Endothelial cell of umbilical vein (primary cell): ENCODE results near the gene MED12L. TPM values are rescaled to one million over a fixed set of nuclear protein-coding genes. Genes with fewer than 3 reads are reported as not detected.

Experiments used
- BruUV-seq: library from RNA; stranded (reverse); fragments of 400-500 nt; replicated peaks from 2 replicates; lab custom pipeline; 2021; lab: Mats Ljungman, UMichigan
- CTCF ChIA-PET: fragments of 300-600, 350-600 bp; sonication (Branson Sonifier 250); formaldehyde crosslinking; loops from one replicate; lab custom pipeline; 2021; ENCODE audit warnings: antibody characterized with exemption, inconsistent platforms; lab: Charles Lee
- POLR2A ChIA-PET: fragments of 300-600, 350-600 bp; sonication (Branson Sonifier 250); formaldehyde crosslinking; loops from one replicate; lab custom pipeline; 2021; ENCODE audit warnings: antibody characterized with exemption, inconsistent platforms; lab: Charles Lee
- DNase-seq: peaks from one replicate; pipeline ENCODE4 v3.0.0-alpha.2; 2011; ENCODE audit warnings: low read depth, low spot score
- FAIRE-seq: peaks from 2 replicates; lab custom pipeline; 2011; peaks lifted over from hg19 to GRCh38; lab: Jason Lieb, UNC
- H2AFZ ChIP-seq: 2 replicates; pipeline ENCODE4 v1.6.0; 2012; ENCODE audit warnings: low read depth, low read length, control low read depth, inconsistent platforms
- H3K27ac ChIP-seq: 2 replicates; pipeline ENCODE4 v1.5.1; 2011; ENCODE audit warnings: low read depth, mild to moderate bottlenecking, control low read depth, low read length, moderate library complexity; ENCODE audit not compliant: insufficient read depth
- H3K27me3 ChIP-seq, 2 experiments: 2 replicates each; pipeline versions ENCODE4 v1.6.0 to v1.6.1; 2011; ENCODE audit warnings: low read length in 2 of 2, mixed read lengths in 1 of 2; ENCODE audit not compliant: control insufficient read depth in 2 of 2, insufficient read depth in 2 of 2
- H3K36me3 ChIP-seq, 2 experiments: 2 replicates in 1 of 2; 3 replicates in 1 of 2; pipeline ENCODE4 v1.5.1; 2011; ENCODE audit warnings: low read length in 2 of 2, mild to moderate bottlenecking in 1 of 2, moderate library complexity in 1 of 2; ENCODE audit not compliant: control insufficient read depth in 2 of 2, insufficient read depth in 2 of 2; ENCODE audit errors: extremely low read depth in 1 of 2
- H3K4me1 ChIP-seq: 3 replicates; pipeline ENCODE4 v1.5.1; 2011; ENCODE audit warnings: mild to moderate bottlenecking, low read length; ENCODE audit not compliant: control insufficient read depth, insufficient read depth; ENCODE audit errors: extremely low read depth
- H3K4me2 ChIP-seq: 2 replicates; pipeline ENCODE4 v1.6.1; 2011; ENCODE audit warnings: low read length, control low read depth, mixed read lengths; ENCODE audit not compliant: insufficient read depth
- H3K4me3 ChIP-seq, 3 experiments: fragments of 200-600 bp in 1 of 3; sonication (generic), shearing (Covaris generic) in 1 of 3; replicated peaks in 1 of 3; 2 replicates each; pipeline ENCODE4 v1.5.1; 2011 to 2016; ENCODE audit warnings: control low read depth in 3 of 3, low read length in 3 of 3, mild to moderate bottlenecking in 2 of 3, inconsistent platforms in 1 of 3, low read depth in 1 of 3, moderate library complexity in 1 of 3; ENCODE audit not compliant: insufficient read depth in 1 of 3
- H3K79me2 ChIP-seq: 2 replicates; pipeline ENCODE4 v1.6.0; 2012; ENCODE audit warnings: low read length, inconsistent platforms; ENCODE audit not compliant: control insufficient read depth, insufficient read depth
- H3K9ac ChIP-seq: replicated peaks from 2 replicates; pipeline ENCODE3; 2011; ENCODE audit warnings: low read length, control low read depth; ENCODE audit not compliant: insufficient read depth; ENCODE audit errors: extremely low read depth
- H3K9me1 ChIP-seq: replicated peaks from 3 replicates; pipeline ENCODE4 v1.6.0; 2011; ENCODE audit warnings: mild to moderate bottlenecking, low read length; ENCODE audit not compliant: control insufficient read depth, insufficient read depth; ENCODE audit errors: extremely low read depth
- H3K9me3 ChIP-seq: replicated peaks from 2 replicates; pipeline ENCODE4 v1.5.1; 2012; ENCODE audit warnings: low read length, inconsistent platforms; ENCODE audit not compliant: control insufficient read depth, insufficient read depth
- H4K20me1 ChIP-seq: replicated peaks from 2 replicates; pipeline ENCODE3; 2011; ENCODE audit warnings: mild to moderate bottlenecking, low read length; ENCODE audit not compliant: control insufficient read depth, insufficient read depth; ENCODE audit errors: extremely low read depth
- CTCF ChIP-seq, 2 donors: IDR thresholded peaks; 1 replicate in 1 of 2; 2 replicates in 1 of 2; pipeline ENCODE4 v1.5.1; 2011; ENCODE audit warnings: low read length in 2 of 2, mild to moderate bottlenecking in 2 of 2, moderate library complexity in 2 of 2, control low read depth in 1 of 2, inconsistent platforms in 1 of 2, low read depth in 1 of 2; ENCODE audit not compliant: insufficient read depth in 1 of 2; ENCODE audit errors: extremely low read depth in 1 of 2
- JUN ChIP-seq: IDR thresholded peaks from 2 replicates; pipeline ENCODE4 v1.6.1; 2011; ENCODE audit warnings: borderline replicate concordance, low read depth; ENCODE audit not compliant: insufficient read length, insufficient read depth
- MAX ChIP-seq: IDR thresholded peaks from 2 replicates; pipeline ENCODE4 v1.6.1; 2011; ENCODE audit not compliant: insufficient read depth, insufficient read length
- MYC ChIP-seq: IDR thresholded peaks from one replicate; pipeline ENCODE4 v1.6.1; 2011; ENCODE audit warnings: mild to moderate bottlenecking, low read depth, low read length
- POLR2A ChIP-seq: IDR thresholded peaks from 2 replicates; pipeline ENCODE4 v1.6.1; 2012; ENCODE audit warnings: low read depth, mild to moderate bottlenecking, control low read depth, low read length
- POLR2AphosphoS5 ChIP-seq: IDR thresholded peaks from 2 replicates; pipeline ENCODE4 v1.6.1; 2012; ENCODE audit warnings: low read depth, mild to moderate bottlenecking, control low read depth, low read length, moderate library complexity; ENCODE audit not compliant: insufficient read depth
- dilution Hi-C: fragments of 300-500 bp; cut with MboI; formaldehyde crosslinking; loops from one replicate; pipeline ENCODE4 v1.15.0; 2019; ENCODE audit warnings: low sequenced_read_pairs; ENCODE audit not compliant: extremely low pct_ligation_motif_present
- intact Hi-C: fragments of 100-400 bp; cut with micrococcal nuclease; formaldehyde crosslinking; loops from one replicate; pipeline ENCODE4 v1.10.0; 2022
- polyA plus RNA-seq, 4 experiments: library from polyadenylated mRNA; depleted of rRNA in 3 of 4; stranded (reverse) in 3 of 4; unstranded in 1 of 4; fragments of >200 nt; gene quantifications; 2 replicates each; pipeline versions ENCODE4 v1.2.1 to v1.2.3, GENCODE V29; 2011 to 2012; ENCODE audit warnings: missing spikeins in 1 of 4
- total RNA-seq: library from RNA; stranded (reverse); gene quantifications from 2 replicates; pipeline ENCODE4 v1.2.3, GENCODE V29; 2021

The MED12L gene
- total and polyA plus RNA-seq, 2 donors (not counting 3 experiments of a cell fraction or from before 2014, with no cell fraction given), result 0.03 to 0.27 TPM

GRCh38 chr3:151384741-151385174 lies 299.3 kb downstream of the MED12L start, which contains the start of gene P2RY12:
P2RY12 (minus strand) TSS chr3:151384753; CDS start chr3:151338845, 45,908 bp downstream.
- POLR2A ChIA-PET, result no interaction called here

GRCh38 chr3:151386056-151386455 lies 300.6 kb downstream of the MED12L start:
- DNase-seq (no peak), FAIRE-seq (no peak)
- CTCF ChIA-PET, result interaction anchor here (1.0 to 1.9 kb wide), 3 partner anchors 9 to 453 kb away, joined by 3 to 6 read pairs (median 3); no protein-coding TSS in a partner anchor
- no peak for TF ChIP-seq MAX
- TF ChIP-seq JUN, result no peak
- no peak for TF ChIP-seq CTCF (IDR thresholded peaks at IDR 0.05; ENCODE audit: extremely low read depth in 1 of 2, insufficient read depth in 1 of 2, low read depth in 1 of 2, low read length in 2 of 2)
- no peak for TF ChIP-seq MYC
- no peak for TF ChIP-seq POLR2AphosphoS5
- Histone ChIP-seq H3K27ac (no peak overlapping the region), H3K79me2 (no peaks in the 10 kb centered on the region), H3K9me1 (no peaks in the 10 kb centered on the region), H2AFZ (no peak overlapping the region), H3K4me1 (no peaks in the 10 kb centered on the region), H3K9ac (no peak overlapping the region), H3K4me2 (no peak overlapping the region), H3K9me3 (no peaks in the 10 kb centered on the region), H3K27me3 (no peaks in the 10 kb centered on the region), H3K4me3 (no peak overlapping the region), H4K20me1 (no peaks in the 10 kb centered on the region), H3K36me3 (no peaks in the 10 kb centered on the region)
- POLR2A ChIA-PET, result no interaction called here
- BruUV-seq, result no TSS peak
- intact Hi-C loops (no loop called here), dilution Hi-C loops (no loop called here)

More at GRCh38 chr3:151384741-151385174, 299.3 kb downstream of the MED12L start, which contains the start of gene P2RY12:
- Histone ChIP-seq H2AFZ (no peak within 1 kb of the TSS), H3K9ac (no peak within 1 kb of the TSS), H3K9me3 (no peaks in the 10 kb centered on the region), H3K4me2 (no peak within 1 kb of the TSS), H3K9me1 (no peaks in the 10 kb centered on the region), H4K20me1 (no peaks in the 10 kb centered on the region), H3K27ac (no peak within 1 kb of the TSS), H3K4me3 (no peak within 1 kb of the TSS), H3K79me2 (no peaks in the 10 kb centered on the region), H3K36me3 (no peaks in the 10 kb centered on the region), H3K4me1 (no peaks in the 10 kb centered on the region), H3K27me3 (no peaks in the 10 kb centered on the region)
- no peak for DNase-seq
- CTCF ChIA-PET, result interaction anchor here (1.0 to 1.9 kb wide), 4 partner anchors 8 to 15 kb away, joined by 3 to 6 read pairs (median 3); no protein-coding TSS in a partner anchor
- no TSS peak for BruUV-seq
- dilution Hi-C loops (no loop called here), intact Hi-C loops (no loop called here)
- no peak for FAIRE-seq
- TF ChIP-seq POLR2A, result no peak
